ENCODE data around the gene PTPRO.
A peak's percentile ranks its signal among the peaks of the same experiment; 100 is the strongest.

The PTPRO gene

GRCh38 chr12:15443611-15444010 is 121.3 kb downstream of the PTPRO start:
- TF ChIP-seq GATA1 (IDR thresholded peaks at IDR 0.05; ENCODE audit: low read depth, low read length) (no peak), POLR2A (IDR thresholded peaks at IDR 0.05; ENCODE audit: low read length) (no peak)
- DNase-seq = no peak

- DNase-seq = no peak
Measured at GRCh38 chr12:15444523-15444922, 122.2 kb downstream of the PTPRO start.

GRCh38 chr12:15446807-15447206 is 124.5 kb downstream of the PTPRO start:
- no peak for TF ChIP-seq GATA1 (IDR thresholded peaks at IDR 0.05; ENCODE audit: low read depth, low read length)
- no peak for TF ChIP-seq POLR2A (IDR thresholded peaks at IDR 0.05; ENCODE audit: low read length)
- DNase-seq = no peak

More at GRCh38 chr12:15444523-15444922, 122.2 kb downstream of the PTPRO start:
- TF ChIP-seq GATA1 (IDR thresholded peaks at IDR 0.05; ENCODE audit: low read depth, low read length) = no peak
- no peak for TF ChIP-seq POLR2A (IDR thresholded peaks at IDR 0.05; ENCODE audit: low read length)

- no peak for DNase-seq
- no peak for TF ChIP-seq POLR2A (IDR thresholded peaks at IDR 0.05; ENCODE audit: low read length)
- no peak for TF ChIP-seq GATA1 (IDR thresholded peaks at IDR 0.05; ENCODE audit: low read depth, low read length)
Measured at GRCh38 chr12:15453613-15454012, 131.3 kb downstream of the PTPRO start.

- no peak for DNase-seq
- no peak for TF ChIP-seq GATA1 (IDR thresholded peaks at IDR 0.05; ENCODE audit: low read depth, low read length)
- no peak for TF ChIP-seq POLR2A (IDR thresholded peaks at IDR 0.05; ENCODE audit: low read length)
Measured at GRCh38 chr12:15458008-15458407, 135.7 kb downstream of the PTPRO start.

- TF ChIP-seq POLR2A (IDR thresholded peaks at IDR 0.05; ENCODE audit: low read length) (no peak), GATA1 (IDR thresholded peaks at IDR 0.05; ENCODE audit: low read depth, low read length) (no peak)
- no peak for DNase-seq
Measured at GRCh38 chr12:15468911-15469310, 146.6 kb downstream of the PTPRO start.

- TF ChIP-seq POLR2A (IDR thresholded peaks at IDR 0.05; ENCODE audit: low read length) (no peak), GATA1 (IDR thresholded peaks at IDR 0.05; ENCODE audit: low read depth, low read length) (no peak)
- DNase-seq = no peak
Measured at GRCh38 chr12:15469356-15469755, 147.0 kb downstream of the PTPRO start.

- TF ChIP-seq GATA1 (IDR thresholded peaks at IDR 0.05; ENCODE audit: low read depth, low read length) = no peak
- DNase-seq = peak in 1 of 2 experiments; percentile 13
Measured at GRCh38 chr12:15472036-15472435, 149.7 kb downstream of the PTPRO start.

- no peak for TF ChIP-seq POLR2A (IDR thresholded peaks at IDR 0.05; ENCODE audit: low read length)
- no peak for TF ChIP-seq GATA1 (IDR thresholded peaks at IDR 0.05; ENCODE audit: low read depth, low read length)
- no peak for DNase-seq
Measured at GRCh38 chr12:15474766-15475165, 152.5 kb downstream of the PTPRO start.

- no peak for DNase-seq
- TF ChIP-seq POLR2A (IDR thresholded peaks at IDR 0.05; ENCODE audit: low read length) = no peak
Measured at GRCh38 chr12:15477761-15478160, 155.5 kb downstream of the PTPRO start.

- no peak for DNase-seq
- TF ChIP-seq GATA1 (IDR thresholded peaks at IDR 0.05; ENCODE audit: low read depth, low read length) (no peak), POLR2A (IDR thresholded peaks at IDR 0.05; ENCODE audit: low read length) (no peak)
Measured at GRCh38 chr12:15481846-15482245, 159.5 kb downstream of the PTPRO start.

GRCh38 chr12:15485466-15485865 is 163.2 kb downstream of the PTPRO start:
- DNase-seq = no peak
- TF ChIP-seq GATA1 (IDR thresholded peaks at IDR 0.05; ENCODE audit: low read depth, low read length) (no peak), POLR2A (IDR thresholded peaks at IDR 0.05; ENCODE audit: low read length) (no peak)

GRCh38 chr12:15486859-15487258 is 164.6 kb downstream of the PTPRO start:
- no peak for DNase-seq
- TF ChIP-seq GATA1 (IDR thresholded peaks at IDR 0.05; ENCODE audit: low read depth, low read length) (no peak), POLR2A (IDR thresholded peaks at IDR 0.05; ENCODE audit: low read length) (no peak)

- TF ChIP-seq POLR2A (IDR thresholded peaks at IDR 0.05; ENCODE audit: low read length) (no peak), GATA1 (IDR thresholded peaks at IDR 0.05; ENCODE audit: low read depth, low read length) (no peak)
- no peak for DNase-seq
Measured at GRCh38 chr12:15488481-15488880, 166.2 kb downstream of the PTPRO start.

- TF ChIP-seq POLR2A (IDR thresholded peaks at IDR 0.05; ENCODE audit: low read length) (no peak), GATA1 (IDR thresholded peaks at IDR 0.05; ENCODE audit: low read depth, low read length) (no peak)
- DNase-seq = no peak
Measured at GRCh38 chr12:15494329-15495046, 172.2 kb downstream of the PTPRO start.
